ENCODE results near the gene CEBPG.

CEBPG gene

GRCh38 chr19:33384983-33385382 is 11.5 kb downstream of the CEBPG start:
- no peak for DNase-seq

- DNase-seq = no peak
Observed at GRCh38 chr19:33385956-33386355, 12.4 kb downstream of the CEBPG start.

- no peak for DNase-seq
Observed at GRCh38 chr19:33386361-33386858, 12.9 kb downstream of the CEBPG start.

- DNase-seq = no peak
Observed at GRCh38 chr19:33387351-33388230, 14.1 kb downstream of the CEBPG start.

- DNase-seq = no peak
Observed at GRCh38 chr19:33388231-33388724, 14.8 kb downstream of the CEBPG start.

GRCh38 chr19:33388725-33389420 is 15.4 kb downstream of the CEBPG start:
- no peak for DNase-seq

- DNase-seq = no peak
Observed at GRCh38 chr19:33389421-33390100, 16.1 kb downstream of the CEBPG start.

- DNase-seq = no peak
Observed at GRCh38 chr19:33390101-33390907, 16.8 kb downstream of the CEBPG start.

GRCh38 chr19:33390908-33391630 is 17.6 kb downstream of the CEBPG start:
- no peak for DNase-seq

- no peak for DNase-seq
Observed at GRCh38 chr19:33391631-33392249, 18.2 kb downstream of the CEBPG start.

- DNase-seq = no peak
Observed at GRCh38 chr19:33392341-33393285, 19.1 kb downstream of the CEBPG start.

GRCh38 chr19:33393286-33394005 is 19.9 kb downstream of the CEBPG start:
- no peak for DNase-seq

GRCh38 chr19:33394006-33394722 is 20.7 kb downstream of the CEBPG start:
- DNase-seq = no peak

GRCh38 chr19:33394723-33395560 is 21.4 kb downstream of the CEBPG start:
- no peak for DNase-seq

- no peak for DNase-seq
Observed at GRCh38 chr19:33395561-33396550, 22.3 kb downstream of the CEBPG start.
